Suprapubic skin (tissue), 3 donors: ENCODE data around the gene KLF12.

Experiments used
- CTCF ChIP-seq, 2 donors: fragments of 200-600 bp in 1 of 2; fragments of 450-650 bp in 1 of 2; sonication (generic) in 1 of 2; IDR thresholded peaks; one replicate each; pipeline ENCODE4 v1.5.1; 2016 to 2019; ENCODE audit warnings: antibody characterized with exemption in 2 of 2, mild to moderate bottlenecking in 1 of 2, moderate library complexity in 1 of 2
- EP300 ChIP-seq: sonication (generic); formaldehyde crosslinking; IDR thresholded peaks from one replicate; pipeline ENCODE4 v1.6.1; 2017; ENCODE audit warnings: antibody characterized with exemption

GRCh38 chr13:74162135-74162534 is 27.9 kb upstream of the KLF12 start:
- TF ChIP-seq CTCF (IDR thresholded peaks at IDR 0.05) (no peak), EP300 (no peak)
